ENCODE results near the gene ZSWIM6. TPM values are rescaled to one million over a fixed set of nuclear protein-coding genes. Genes with fewer than 3 reads are reported as not detected.
A peak's percentile ranks its signal among the peaks of the same experiment; 100 is the strongest.

Gene ZSWIM6
- polyA plus RNA-seq, 2 of the 4 experiments (the other 2 are of a cell fraction), result 8.9 to 18.0 TPM

DNA sequence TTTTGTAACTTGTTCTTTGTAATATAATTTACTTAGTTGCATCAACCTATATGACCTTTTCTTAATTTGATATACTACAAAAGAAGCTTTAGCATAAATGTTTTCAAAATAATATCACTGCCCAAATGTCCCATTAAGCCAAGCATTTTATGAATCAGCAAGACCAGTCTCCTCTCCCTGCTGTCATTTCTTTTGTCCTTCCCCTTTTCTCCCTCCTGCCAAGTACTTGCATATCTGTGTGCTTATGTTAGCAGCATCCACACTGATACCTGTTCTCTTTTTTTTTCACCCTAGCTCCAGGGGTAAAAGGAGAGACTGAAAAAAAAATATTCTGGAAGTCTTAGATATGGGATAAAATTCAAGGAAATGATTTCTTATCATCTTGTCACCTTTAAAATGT lies 69.7 kb downstream of the ZSWIM6 start:
- FAIRE-seq, result peak; percentile 81
- Histone ChIP-seq H3K4me1 (peaks cover 77% of the 10 kb centered on the region), H3K9me3 (no peaks in the 10 kb centered on the region), H3K4me2 (peak overlapping the region; percentile 32), H3K4me3 (no peak overlapping the region), H3K27ac (no peak overlapping the region)
- ATAC-seq, result peak; percentile 52 to 63; a peak in 2 of 6 replicates
- CTCF ChIA-PET, result interaction anchor here (0.8 kb wide), 1 partner anchor 257 kb away, joined by 3 read pairs; no protein-coding TSS in a partner anchor
- DNase-seq (ENCODE audit: low read depth in 1 of 2, low spot score in 1 of 2), result peak in 1 of 2 experiments; percentile 39
- POLR2A ChIA-PET, result no interaction called here
- no peak for TF ChIP-seq ZFP36 (IDR thresholded peaks at IDR 0.05; ENCODE audit: borderline replicate concordance, partially characterized antibody)
- no peak for TF ChIP-seq FOSL2 (IDR thresholded peaks at IDR 0.05)
- TF ChIP-seq FOSL2 (CRISPR knock-in tag; IDR thresholded peaks at IDR 0.05), result no peak
- no peak for TF ChIP-seq PHF8 (IDR thresholded peaks at IDR 0.05; ENCODE audit: borderline replicate concordance, low read depth)
- TF ChIP-seq JUN (IDR thresholded peaks at IDR 0.05), result no peak
- TF ChIP-seq BHLHE40 (IDR thresholded peaks at IDR 0.05; ENCODE audit: low read depth, low read length), result no peak
- no peak for TF ChIP-seq TP53 (CRISPR knock-in tag; IDR thresholded peaks at IDR 0.05)
- TF ChIP-seq RFX5 (IDR thresholded peaks at IDR 0.05), result no peak
- no peak for TF ChIP-seq KDM1A (IDR thresholded peaks at IDR 0.05; ENCODE audit: low read depth)

DNA sequence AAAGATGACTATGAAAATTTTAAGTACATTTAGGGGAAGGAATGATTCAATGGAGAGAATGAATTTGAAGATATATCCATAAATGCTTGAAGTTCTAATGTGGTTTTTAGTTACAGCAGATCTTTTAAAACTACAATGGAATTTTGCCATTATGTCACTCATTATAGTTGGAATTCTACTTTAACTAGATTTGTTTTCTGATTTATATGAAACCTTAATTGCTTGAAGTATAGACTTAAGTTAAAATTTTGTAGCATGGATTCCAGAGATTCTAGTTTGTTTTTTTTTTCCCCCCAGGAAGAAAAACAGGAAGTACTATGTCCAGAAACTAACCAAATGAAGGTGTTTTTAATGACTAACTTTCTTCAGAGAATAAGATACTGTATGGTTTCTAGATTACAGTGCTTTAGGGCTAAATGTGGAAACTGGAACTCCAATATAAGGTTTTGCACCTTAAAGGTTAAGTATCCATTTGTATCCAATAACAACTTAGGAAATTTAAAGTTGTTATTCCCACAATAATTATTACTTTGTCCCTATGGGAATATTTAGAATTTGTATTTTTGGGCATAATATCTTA lies 70.3 kb downstream of the ZSWIM6 start:
- POLR2A ChIA-PET, result no interaction called here
- no peak overlapping the region for H3K4me3 ChIP-seq
- H3K4me1 ChIP-seq, result peaks cover 78% of the 10 kb centered on the region
- FAIRE-seq, result peak; percentile 7
- no peak for DNase-seq (ENCODE audit: low read depth in 1 of 2, low spot score in 1 of 2)
- CTCF ChIA-PET, result interaction anchor here (2.0 kb wide), 1 partner anchor 255 kb away, joined by 6 read pairs; no protein-coding TSS in a partner anchor
- H3K9me3 ChIP-seq, result no peaks in the 10 kb centered on the region
- H3K27ac ChIP-seq, result no peak overlapping the region
- H3K4me2 ChIP-seq, result peak overlapping the region; percentile 32
- TF ChIP-seq EHF (CRISPR knock-in tag; IDR thresholded peaks at IDR 0.05) (no peak), EHMT2 (IDR thresholded peaks at IDR 0.05; ENCODE audit: low read depth) (no peak), RAD21 (conservative IDR thresholded peaks at IDR 0.05 in 1 of 2, IDR thresholded peaks at IDR 0.05 in 1 of 2) (no peak), ZC3H11A (IDR thresholded peaks at IDR 0.05) (no peak), CHD4 (IDR thresholded peaks at IDR 0.05; ENCODE audit: borderline replicate concordance) (no peak), HOXB5 (CRISPR knock-in tag; IDR thresholded peaks at IDR 0.05) (no peak), JUN (IDR thresholded peaks at IDR 0.05) (no peak), CBX8 (IDR thresholded peaks at IDR 0.05) (no peak), MAFK (IDR thresholded peaks at IDR 0.05; ENCODE audit: partially characterized antibody) (no peak), CEBPB (IDR thresholded peaks at IDR 0.05) (no peak), TFCP2L1 (CRISPR knock-in tag; IDR thresholded peaks at IDR 0.05) (no peak), HOXB13 (CRISPR knock-in tag; IDR thresholded peaks at IDR 0.05; ENCODE audit: low read depth) (no peak), ZSCAN20 (CRISPR knock-in tag; IDR thresholded peaks at IDR 0.05) (no peak), TP53 (CRISPR knock-in tag; IDR thresholded peaks at IDR 0.05) (no peak), SREBF2 (IDR thresholded peaks at IDR 0.05) (no peak), RARB (CRISPR knock-in tag; IDR thresholded peaks at IDR 0.05) (no peak), KDM5A (IDR thresholded peaks at IDR 0.05) (no peak)
- TF ChIP-seq, protein P1, sequence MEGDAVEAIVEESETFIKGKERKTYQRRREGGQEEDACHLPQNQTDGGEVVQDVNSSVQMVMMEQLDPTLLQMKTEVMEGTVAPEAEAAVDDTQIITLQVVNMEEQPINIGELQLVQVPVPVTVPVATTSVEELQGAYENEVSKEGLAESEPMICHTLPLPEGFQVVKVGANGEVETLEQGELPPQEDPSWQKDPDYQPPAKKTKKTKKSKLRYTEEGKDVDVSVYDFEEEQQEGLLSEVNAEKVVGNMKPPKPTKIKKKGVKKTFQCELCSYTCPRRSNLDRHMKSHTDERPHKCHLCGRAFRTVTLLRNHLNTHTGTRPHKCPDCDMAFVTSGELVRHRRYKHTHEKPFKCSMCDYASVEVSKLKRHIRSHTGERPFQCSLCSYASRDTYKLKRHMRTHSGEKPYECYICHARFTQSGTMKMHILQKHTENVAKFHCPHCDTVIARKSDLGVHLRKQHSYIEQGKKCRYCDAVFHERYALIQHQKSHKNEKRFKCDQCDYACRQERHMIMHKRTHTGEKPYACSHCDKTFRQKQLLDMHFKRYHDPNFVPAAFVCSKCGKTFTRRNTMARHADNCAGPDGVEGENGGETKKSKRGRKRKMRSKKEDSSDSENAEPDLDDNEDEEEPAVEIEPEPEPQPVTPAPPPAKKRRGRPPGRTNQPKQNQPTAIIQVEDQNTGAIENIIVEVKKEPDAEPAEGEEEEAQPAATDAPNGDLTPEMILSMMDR (IDR thresholded peaks at IDR 0.05), result no peak
- TF ChIP-seq, protein P2, sequence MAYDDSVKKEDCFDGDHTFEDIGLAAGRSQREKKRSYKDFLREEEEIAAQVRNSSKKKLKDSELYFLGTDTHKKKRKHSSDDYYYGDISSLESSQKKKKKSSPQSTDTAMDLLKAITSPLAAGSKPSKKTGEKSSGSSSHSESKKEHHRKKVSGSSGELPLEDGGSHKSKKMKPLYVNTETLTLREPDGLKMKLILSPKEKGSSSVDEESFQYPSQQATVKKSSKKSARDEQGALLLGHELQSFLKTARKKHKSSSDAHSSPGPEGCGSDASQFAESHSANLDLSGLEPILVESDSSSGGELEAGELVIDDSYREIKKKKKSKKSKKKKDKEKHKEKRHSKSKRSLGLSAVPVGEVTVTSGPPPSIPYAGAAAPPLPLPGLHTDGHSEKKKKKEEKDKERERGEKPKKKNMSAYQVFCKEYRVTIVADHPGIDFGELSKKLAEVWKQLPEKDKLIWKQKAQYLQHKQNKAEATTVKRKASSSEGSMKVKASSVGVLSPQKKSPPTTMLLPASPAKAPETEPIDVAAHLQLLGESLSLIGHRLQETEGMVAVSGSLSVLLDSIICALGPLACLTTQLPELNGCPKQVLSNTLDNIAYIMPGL (CRISPR knock-in tag; IDR thresholded peaks at IDR 0.05; ENCODE audit: borderline replicate concordance), result no peak
- TF ChIP-seq, protein P3, sequence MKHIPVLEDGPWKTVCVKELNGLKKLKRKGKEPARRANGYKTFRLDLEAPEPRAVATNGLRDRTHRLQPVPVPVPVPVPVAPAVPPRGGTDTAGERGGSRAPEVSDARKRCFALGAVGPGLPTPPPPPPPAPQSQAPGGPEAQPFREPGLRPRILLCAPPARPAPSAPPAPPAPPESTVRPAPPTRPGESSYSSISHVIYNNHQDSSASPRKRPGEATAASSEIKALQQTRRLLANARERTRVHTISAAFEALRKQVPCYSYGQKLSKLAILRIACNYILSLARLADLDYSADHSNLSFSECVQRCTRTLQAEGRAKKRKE (CRISPR knock-in tag; IDR thresholded peaks at IDR 0.05; ENCODE audit: low read depth), result no peak
- ATAC-seq, result no peak
